HEK293 (cell line): Measurements from ENCODE around the gene CNPY1.

Experiments used
- BCL11A ChIP-seq: fragments of 450-650 bp; formaldehyde crosslinking; IDR thresholded peaks from 2 replicates; pipeline ENCODE4 v1.5.1; 2016; ENCODE audit warnings: low read depth, missing biosample characterization, missing genetic modification characterization
- SP2 ChIP-seq: fragments of 450-650 bp; formaldehyde crosslinking; IDR thresholded peaks from 2 replicates; pipeline ENCODE4 v1.5.1; 2016; ENCODE audit warnings: missing biosample characterization, missing genetic modification characterization
- ZNF174 ChIP-seq: fragments of 450-650 bp; formaldehyde crosslinking; IDR thresholded peaks from 2 replicates; pipeline ENCODE4 v1.5.0; 2017; ENCODE audit warnings: missing biosample characterization, mild to moderate bottlenecking, missing genetic modification characterization
- ZNF24 ChIP-seq: fragments of 450-650 bp; formaldehyde crosslinking; IDR thresholded peaks from 2 replicates; pipeline ENCODE4 v1.5.1; 2016; ENCODE audit warnings: missing biosample characterization, missing genetic modification characterization
- ZNF707 ChIP-seq: fragments of 450-650 bp; formaldehyde crosslinking; IDR thresholded peaks from 2 replicates; pipeline ENCODE4 v1.5.1; 2016; ENCODE audit warnings: missing biosample characterization, missing genetic modification characterization
- TF ChIP-seq, protein P1 (sequence below): fragments of 450-650 bp; formaldehyde crosslinking; IDR thresholded peaks from 2 replicates; pipeline ENCODE4 v1.5.1; 2016; ENCODE audit warnings: missing biosample characterization, missing genetic modification characterization
- TF ChIP-seq, protein P2 (sequence below): sonication (generic); formaldehyde crosslinking; IDR thresholded peaks from 2 replicates; pipeline ENCODE4 v1.8.1; 2022; ENCODE audit warnings: mild to moderate bottlenecking, moderate library complexity, missing genetic modification reagents
- TF ChIP-seq, protein P3 (sequence below): fragments of 450-650 bp; formaldehyde crosslinking; IDR thresholded peaks from 2 replicates; pipeline ENCODE4 v1.5.1; 2016; ENCODE audit warnings: missing biosample characterization, missing genetic modification characterization
- TF ChIP-seq, protein P4 (sequence below): fragments of 450-650 bp; IDR thresholded peaks from 2 replicates; pipeline ENCODE4 v1.5.1; 2018; ENCODE audit warnings: missing biosample characterization, missing genetic modification characterization

DNA sequence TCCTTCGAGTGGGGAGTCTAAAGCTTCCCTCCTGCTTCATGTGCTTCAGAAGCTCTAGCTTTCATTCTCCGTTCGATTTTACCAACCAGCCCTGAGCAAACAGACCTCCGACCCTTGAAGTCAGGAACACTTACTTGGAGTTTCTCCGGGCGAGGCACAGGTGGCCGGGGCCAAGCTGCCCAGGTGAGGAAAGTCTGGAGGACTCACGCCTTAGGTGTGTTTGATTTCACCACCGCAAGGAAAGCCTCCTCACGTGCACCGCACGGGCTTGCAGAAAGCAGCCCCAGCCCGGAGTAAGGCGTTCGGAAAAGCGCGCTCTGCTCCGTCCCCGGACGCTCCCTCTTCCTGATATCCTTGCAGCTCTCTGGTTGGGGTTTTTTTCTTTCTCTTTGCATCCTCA is 30.1 kb upstream of the CNPY1 start:
- TF ChIP-seq BCL11A (no peak), ZNF174 (tag by site-specific recombination) (no peak), ZNF707 (no peak), ZNF24 (tag by site-specific recombination) (no peak), SP2 (tag by site-specific recombination) (no peak)
- TF ChIP-seq, protein P1, sequence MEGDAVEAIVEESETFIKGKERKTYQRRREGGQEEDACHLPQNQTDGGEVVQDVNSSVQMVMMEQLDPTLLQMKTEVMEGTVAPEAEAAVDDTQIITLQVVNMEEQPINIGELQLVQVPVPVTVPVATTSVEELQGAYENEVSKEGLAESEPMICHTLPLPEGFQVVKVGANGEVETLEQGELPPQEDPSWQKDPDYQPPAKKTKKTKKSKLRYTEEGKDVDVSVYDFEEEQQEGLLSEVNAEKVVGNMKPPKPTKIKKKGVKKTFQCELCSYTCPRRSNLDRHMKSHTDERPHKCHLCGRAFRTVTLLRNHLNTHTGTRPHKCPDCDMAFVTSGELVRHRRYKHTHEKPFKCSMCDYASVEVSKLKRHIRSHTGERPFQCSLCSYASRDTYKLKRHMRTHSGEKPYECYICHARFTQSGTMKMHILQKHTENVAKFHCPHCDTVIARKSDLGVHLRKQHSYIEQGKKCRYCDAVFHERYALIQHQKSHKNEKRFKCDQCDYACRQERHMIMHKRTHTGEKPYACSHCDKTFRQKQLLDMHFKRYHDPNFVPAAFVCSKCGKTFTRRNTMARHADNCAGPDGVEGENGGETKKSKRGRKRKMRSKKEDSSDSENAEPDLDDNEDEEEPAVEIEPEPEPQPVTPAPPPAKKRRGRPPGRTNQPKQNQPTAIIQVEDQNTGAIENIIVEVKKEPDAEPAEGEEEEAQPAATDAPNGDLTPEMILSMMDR (tag by site-specific recombination): no peak
- TF ChIP-seq, protein P2, sequence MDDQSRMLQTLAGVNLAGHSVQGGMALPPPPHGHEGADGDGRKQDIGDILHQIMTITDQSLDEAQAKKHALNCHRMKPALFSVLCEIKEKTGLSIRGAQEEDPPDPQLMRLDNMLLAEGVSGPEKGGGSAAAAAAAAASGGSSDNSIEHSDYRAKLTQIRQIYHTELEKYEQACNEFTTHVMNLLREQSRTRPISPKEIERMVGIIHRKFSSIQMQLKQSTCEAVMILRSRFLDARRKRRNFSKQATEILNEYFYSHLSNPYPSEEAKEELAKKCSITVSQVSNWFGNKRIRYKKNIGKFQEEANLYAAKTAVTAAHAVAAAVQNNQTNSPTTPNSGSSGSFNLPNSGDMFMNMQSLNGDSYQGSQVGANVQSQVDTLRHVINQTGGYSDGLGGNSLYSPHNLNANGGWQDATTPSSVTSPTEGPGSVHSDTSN (CRISPR knock-in tag): no peak
- TF ChIP-seq, protein P3, sequence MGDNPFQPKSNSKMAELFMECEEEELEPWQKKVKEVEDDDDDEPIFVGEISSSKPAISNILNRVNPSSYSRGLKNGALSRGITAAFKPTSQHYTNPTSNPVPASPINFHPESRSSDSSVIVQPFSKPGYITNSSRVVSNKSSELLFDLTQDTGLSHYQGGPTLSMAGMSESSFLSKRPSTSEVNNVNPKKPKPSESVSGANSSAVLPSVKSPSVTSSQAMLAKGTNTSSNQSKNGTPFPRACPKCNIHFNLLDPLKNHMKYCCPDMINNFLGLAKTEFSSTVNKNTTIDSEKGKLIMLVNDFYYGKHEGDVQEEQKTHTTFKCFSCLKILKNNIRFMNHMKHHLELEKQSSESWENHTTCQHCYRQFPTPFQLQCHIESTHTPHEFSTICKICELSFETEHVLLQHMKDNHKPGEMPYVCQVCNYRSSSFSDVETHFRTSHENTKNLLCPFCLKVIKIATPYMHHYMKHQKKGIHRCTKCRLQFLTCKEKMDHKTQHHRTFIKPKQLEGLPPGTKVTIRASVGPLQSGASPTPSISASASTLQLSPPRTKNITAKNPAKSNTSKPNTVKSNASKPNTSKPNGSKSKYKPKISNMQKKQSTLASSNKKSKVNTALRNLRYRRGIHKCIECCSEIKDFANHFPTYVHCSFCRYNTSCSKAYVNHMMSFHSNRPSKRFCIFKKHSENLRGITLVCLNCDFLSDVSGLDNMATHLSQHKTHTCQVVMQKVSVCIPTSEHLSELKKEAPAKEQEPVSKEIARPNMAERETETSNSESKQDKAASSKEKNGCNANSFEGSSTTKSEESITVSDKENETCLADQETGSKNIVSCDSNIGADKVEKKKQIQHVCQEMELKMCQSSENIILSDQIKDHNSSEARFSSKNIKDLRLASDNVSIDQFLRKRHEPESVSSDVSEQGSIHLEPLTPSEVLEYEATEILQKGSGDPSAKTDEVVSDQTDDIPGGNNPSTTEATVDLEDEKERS (tag by site-specific recombination): no peak
- TF ChIP-seq, protein P4, sequence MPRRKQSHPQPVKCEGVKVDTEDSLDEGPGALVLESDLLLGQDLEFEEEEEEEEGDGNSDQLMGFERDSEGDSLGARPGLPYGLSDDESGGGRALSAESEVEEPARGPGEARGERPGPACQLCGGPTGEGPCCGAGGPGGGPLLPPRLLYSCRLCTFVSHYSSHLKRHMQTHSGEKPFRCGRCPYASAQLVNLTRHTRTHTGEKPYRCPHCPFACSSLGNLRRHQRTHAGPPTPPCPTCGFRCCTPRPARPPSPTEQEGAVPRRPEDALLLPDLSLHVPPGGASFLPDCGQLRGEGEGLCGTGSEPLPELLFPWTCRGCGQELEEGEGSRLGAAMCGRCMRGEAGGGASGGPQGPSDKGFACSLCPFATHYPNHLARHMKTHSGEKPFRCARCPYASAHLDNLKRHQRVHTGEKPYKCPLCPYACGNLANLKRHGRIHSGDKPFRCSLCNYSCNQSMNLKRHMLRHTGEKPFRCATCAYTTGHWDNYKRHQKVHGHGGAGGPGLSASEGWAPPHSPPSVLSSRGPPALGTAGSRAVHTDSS (tag by site-specific recombination): no peak
